H1 (cell line): ENCODE measurements around the gene COQ7. TPM values are rescaled to one million over a fixed set of nuclear protein-coding genes. Genes with fewer than 3 reads are reported as not detected.

ENCODE experiments used
- KDM4A ChIP-seq: IDR thresholded peaks from one replicate; pipeline ENCODE4 v1.7.1; 2012; ENCODE audit warnings: low read depth, mild to moderate bottlenecking, moderate library complexity, low read length, inconsistent platforms; ENCODE audit not compliant: severe bottlenecking
- TAF1 ChIP-seq: IDR thresholded peaks from 2 replicates; pipeline ENCODE4 v1.6.1; 2011; ENCODE audit warnings: mild to moderate bottlenecking, low read depth, low read length
- ZNF274 ChIP-seq: IDR thresholded peaks from 2 replicates; pipeline ENCODE4 v1.7.0; 2012; ENCODE audit warnings: low read length, borderline replicate concordance; ENCODE audit errors: extremely low read depth
- polyA plus RNA-seq, 7 experiments: library from polyadenylated mRNA; depleted of rRNA in 3 of 7; stranded (reverse) in 5 of 7; unstranded in 2 of 7; fragments of >200 nt in 5 of 7; fragments of 200-250 nt in 2 of 7; gene quantifications; 1 replicate in 5 of 7; 2 replicates in 1 of 7; 4 replicates in 1 of 7; pipeline versions ENCODE4 v1.2.1 to v1.2.3, GENCODE V29; 2011 to 2013; ENCODE audit warnings: missing spikeins in 2 of 7, mixed read lengths in 2 of 7
- total RNA-seq: library from RNA; stranded (reverse); fragmentation: NEBNext Ultra II Directional; extraction: Animal tissue kit (Norgen Biotek cat#: 25700); gene quantifications from 2 replicates; pipeline ENCODE4 v1.2.1, GENCODE V29; 2021

COQ7 gene
- total and polyA plus RNA-seq, 2 of the 8 experiments (the other 6 are each of a cell fraction or from before 2014, with no cell fraction given), result 7.1 to 15.2 TPM

- no peak for TF ChIP-seq KDM4A
- no peak for TF ChIP-seq ZNF274
- no peak for TF ChIP-seq TAF1
Observed at GRCh38 chr16:19073863-19074262, 6.4 kb downstream of the COQ7 start (continued).
